Ishikawa (cell line): ENCODE data around the gene SNX24.

Source experiments
- CEBPB ChIP-seq: IDR thresholded peaks from 2 replicates; pipeline ENCODE4 v1.6.1; 2012
- CREB1 ChIP-seq: IDR thresholded peaks from 2 replicates; pipeline ENCODE4 v1.6.1; 2012; ENCODE audit warnings: low read depth
- EGR1 ChIP-seq: IDR thresholded peaks from 2 replicates; pipeline ENCODE4 v1.6.1; 2012
- EP300 ChIP-seq: IDR thresholded peaks from 2 replicates; pipeline ENCODE4 v1.6.1; 2012; ENCODE audit warnings: borderline replicate concordance
- NFIC ChIP-seq: IDR thresholded peaks from 2 replicates; pipeline ENCODE4 v1.6.1; 2012
- RAD21 ChIP-seq: IDR thresholded peaks from 2 replicates; pipeline ENCODE4 v1.6.1; 2012; ENCODE audit warnings: low read depth
- REST ChIP-seq: IDR thresholded peaks from 2 replicates; pipeline ENCODE4 v1.6.1; 2012; ENCODE audit warnings: low read depth, mild to moderate bottlenecking
- TAF1 ChIP-seq: IDR thresholded peaks from 2 replicates; pipeline ENCODE4 v1.6.1; 2012; ENCODE audit warnings: low read depth, mild to moderate bottlenecking
- TEAD4 ChIP-seq: IDR thresholded peaks from 2 replicates; pipeline ENCODE4 v1.6.1; 2012
- ZBTB7A ChIP-seq: IDR thresholded peaks from 2 replicates; pipeline ENCODE4 v1.6.1; 2012; ENCODE audit warnings: low read depth
- TF ChIP-seq, protein P1 (sequence below): IDR thresholded peaks from 2 replicates; pipeline ENCODE4 v1.6.1; 2012
- TF ChIP-seq, protein P2 (sequence below): IDR thresholded peaks from 2 replicates; pipeline ENCODE4 v1.6.1; 2012

DNA sequence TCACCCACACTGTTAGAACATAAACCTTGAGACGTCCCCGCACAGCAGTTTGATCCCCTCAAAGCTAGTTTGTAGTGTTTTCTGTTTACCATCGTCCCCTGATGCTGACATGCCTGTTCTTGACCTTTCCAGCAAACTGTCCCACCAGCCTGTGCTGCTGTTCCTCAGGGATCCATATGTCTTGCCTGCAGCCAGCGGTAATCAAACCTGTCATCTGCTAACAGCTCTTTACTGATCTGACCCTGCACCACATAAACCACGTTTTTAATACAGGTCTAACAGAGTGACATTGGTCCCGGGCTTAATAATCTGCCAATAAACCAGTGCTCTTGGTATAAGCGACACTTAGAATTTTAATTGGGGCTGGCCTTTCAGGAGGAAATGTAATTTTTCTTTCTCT lies 156.4 kb downstream of the SNX24 start:
- no peak for TF ChIP-seq TEAD4
- TF ChIP-seq, protein P1, sequence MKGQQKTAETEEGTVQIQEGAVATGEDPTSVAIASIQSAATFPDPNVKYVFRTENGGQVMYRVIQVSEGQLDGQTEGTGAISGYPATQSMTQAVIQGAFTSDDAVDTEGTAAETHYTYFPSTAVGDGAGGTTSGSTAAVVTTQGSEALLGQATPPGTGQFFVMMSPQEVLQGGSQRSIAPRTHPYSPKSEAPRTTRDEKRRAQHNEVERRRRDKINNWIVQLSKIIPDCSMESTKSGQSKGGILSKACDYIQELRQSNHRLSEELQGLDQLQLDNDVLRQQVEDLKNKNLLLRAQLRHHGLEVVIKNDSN, result no peak
- no peak for TF ChIP-seq RAD21
- no peak for TF ChIP-seq NFIC
- TF ChIP-seq TAF1, result no peak
- TF ChIP-seq ZBTB7A, result no peak
- TF ChIP-seq EGR1, result no peak
- TF ChIP-seq CREB1, result no peak
- TF ChIP-seq CEBPB, result no peak
- TF ChIP-seq EP300, result no peak
- TF ChIP-seq REST, result no peak
- TF ChIP-seq, protein P2, sequence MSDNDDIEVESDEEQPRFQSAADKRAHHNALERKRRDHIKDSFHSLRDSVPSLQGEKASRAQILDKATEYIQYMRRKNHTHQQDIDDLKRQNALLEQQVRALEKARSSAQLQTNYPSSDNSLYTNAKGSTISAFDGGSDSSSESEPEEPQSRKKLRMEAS, result no peak
